Chondrocyte (in vitro differentiated cells): ENCODE data around the gene KLK7. TPM values are rescaled to one million over a fixed set of nuclear protein-coding genes. Genes with fewer than 3 reads are reported as not detected.

Experiments
- DNase-seq: peaks from one replicate; pipeline ENCODE4 v3.0.0; 2021; ENCODE audit warnings: mixed read lengths, low spot score
- H3K27ac Mint-ChIP-seq: one replicate; pipeline ENCODE4 v1.8.0; 2021; ENCODE audit warnings: mild to moderate bottlenecking, moderate library complexity, mixed read lengths; ENCODE audit not compliant: unreplicated experiment
- H3K27me3 Mint-ChIP-seq: 2 replicates; pipeline ENCODE4 v1.8.0; 2021; ENCODE audit warnings: low read depth, mixed read lengths
- H3K36me3 Mint-ChIP-seq: 2 replicates; pipeline ENCODE4 v1.8.0; 2021; ENCODE audit warnings: low read depth, mixed read lengths
- H3K4me1 Mint-ChIP-seq: 2 replicates; pipeline ENCODE4 v1.8.0; 2021; ENCODE audit warnings: low read depth, mild to moderate bottlenecking, mixed read lengths
- H3K4me3 Mint-ChIP-seq: one replicate; pipeline ENCODE4 v1.8.0; 2021; ENCODE audit warnings: mild to moderate bottlenecking, moderate library complexity, mixed read lengths; ENCODE audit not compliant: unreplicated experiment
- H3K9me3 Mint-ChIP-seq: 2 replicates; pipeline ENCODE4 v1.8.0; 2021; ENCODE audit warnings: low read depth, mixed read lengths
- CTCF ChIP-seq: fragments of 200-600 bp; sonication (generic); IDR thresholded peaks from 2 replicates; pipeline ENCODE4 v1.5.0; 2021; ENCODE audit warnings: antibody characterized with exemption, mild to moderate bottlenecking, moderate library complexity
- long read RNA-seq: library from polyadenylated mRNA; stranded (forward); transcript quantifications from one replicate; pipeline ENCODE4 v2.0.0, GENCODE V29; 2021
- total RNA-seq: library from RNA; stranded (reverse); gene quantifications from 3 replicates; pipeline ENCODE4 v1.2.1, GENCODE V29; 2021

The KLK7 gene
- not detected in 3 replicates for total RNA-seq
- long read RNA-seq, result 0 reads

- Mint-ChIP-seq H3K27me3 (peaks cover 8% of the 10 kb centered on the region), H3K9me3 (peaks cover 9% of the 10 kb centered on the region), H3K4me1 (no peaks in the 10 kb centered on the region), H3K27ac (no peak within 1 kb of the TSS), H3K36me3 (no peaks in the 10 kb centered on the region), H3K4me3 (no peak within 1 kb of the TSS)
- DNase-seq, result no peak
- TF ChIP-seq CTCF, result no peak
These were observed at the start of gene KLK7 for GRCh38 chr19:50983625-50984292. KLK7 (minus strand) TSS chr19:50983917; CDS start chr19:50982399, 1,518 bp downstream.

GRCh38 chr19:51031880-51032225 is 48.1 kb upstream of the KLK7 start:
- peaks cover 8% of the 10 kb centered on the region for H3K9me3 Mint-ChIP-seq
- H3K4me3 Mint-ChIP-seq, result no peak overlapping the region
- no peak for TF ChIP-seq CTCF
- DNase-seq, result no peak
- H3K27ac Mint-ChIP-seq, result no peak overlapping the region
- H3K4me1 Mint-ChIP-seq, result no peaks in the 10 kb centered on the region
- no peaks in the 10 kb centered on the region for H3K36me3 Mint-ChIP-seq
- H3K27me3 Mint-ChIP-seq, result peaks cover 17% of the 10 kb centered on the region

- H3K4me3 Mint-ChIP-seq, result no peak overlapping the region
These were observed 47.6 kb upstream of the KLK7 start for GRCh38 chr19:51031220-51031879.

GRCh38 chr19:51030631-51031030 is 46.9 kb upstream of the KLK7 start:
- peaks cover 19% of the 10 kb centered on the region for H3K27me3 Mint-ChIP-seq
- no peak for DNase-seq
- no peak overlapping the region for H3K27ac Mint-ChIP-seq
- H3K9me3 Mint-ChIP-seq, result peaks cover 8% of the 10 kb centered on the region
- TF ChIP-seq CTCF, result no peak
- H3K36me3 Mint-ChIP-seq, result no peaks in the 10 kb centered on the region
- H3K4me3 Mint-ChIP-seq, result no peak overlapping the region
- H3K4me1 Mint-ChIP-seq, result no peaks in the 10 kb centered on the region

More at GRCh38 chr19:51031220-51031879, 47.6 kb upstream of the KLK7 start:
- no peak for DNase-seq
- Mint-ChIP-seq H3K4me1 (no peaks in the 10 kb centered on the region), H3K27me3 (peaks cover 19% of the 10 kb centered on the region), H3K36me3 (no peaks in the 10 kb centered on the region), H3K9me3 (peaks cover 8% of the 10 kb centered on the region), H3K27ac (no peak overlapping the region)
- TF ChIP-seq CTCF, result no peak

GRCh38 chr19:51029718-51030117 is 46.0 kb upstream of the KLK7 start:
- Mint-ChIP-seq H3K4me1 (no peaks in the 10 kb centered on the region), H3K36me3 (no peaks in the 10 kb centered on the region), H3K27me3 (peaks cover 17% of the 10 kb centered on the region), H3K27ac (no peak overlapping the region), H3K4me3 (no peak overlapping the region), H3K9me3 (peaks cover 8% of the 10 kb centered on the region)
- DNase-seq, result no peak
- TF ChIP-seq CTCF, result no peak
